ENCODE data around the gene PTH2.
"Not testable (repeated sequence)": the region's sequence is repeated elsewhere in the genome, so short reads cannot be mapped to it uniquely, and the experiment has no call there.

The PTH2 gene

GRCh38 chr19:49423071-49423984 is at the start of gene PTH2:
TSS of gene PTH2 (minus strand) at chr19:49423441. CDS start at chr19:49423339, 102 bp downstream.
- no peak for DNase-seq (ENCODE audit: low spot score)

- DNase-seq (ENCODE audit: low spot score), result no peak
Measured at GRCh38 chr19:49472936-49473335, 49.7 kb upstream of the PTH2 start.

- DNase-seq (ENCODE audit: low spot score), result no peak
Measured at GRCh38 chr19:49470615-49470978, 47.4 kb upstream of the PTH2 start.

GRCh38 chr19:49469828-49470614 is 46.8 kb upstream of the PTH2 start:
- no peak for DNase-seq (ENCODE audit: low spot score)

- no peak for DNase-seq (ENCODE audit: low spot score)
Measured at GRCh38 chr19:49468746-49469447, 45.7 kb upstream of the PTH2 start.

- DNase-seq (ENCODE audit: low spot score), result no peak
Measured at GRCh38 chr19:49468199-49468598, 45.0 kb upstream of the PTH2 start.

- no peak for DNase-seq (ENCODE audit: low spot score)
Measured at GRCh38 chr19:49465371-49465770, 42.1 kb upstream of the PTH2 start.

GRCh38 chr19:49463960-49464740 is 40.9 kb upstream of the PTH2 start:
- DNase-seq (ENCODE audit: low spot score), result no peak

- no peak for DNase-seq (ENCODE audit: low spot score)
Measured at GRCh38 chr19:49462492-49462891, 39.3 kb upstream of the PTH2 start.

GRCh38 chr19:49461656-49462055 is 38.4 kb upstream of the PTH2 start:
- no peak for DNase-seq (ENCODE audit: low spot score)

GRCh38 chr19:49461130-49461529 is 37.9 kb upstream of the PTH2 start:
- not testable (repeated sequence) for DNase-seq (ENCODE audit: low spot score)

- no peak for DNase-seq (ENCODE audit: low spot score)
Measured at GRCh38 chr19:49459388-49459787, 36.1 kb upstream of the PTH2 start.

- no peak for DNase-seq (ENCODE audit: low spot score)
Measured at GRCh38 chr19:49458567-49458903, 35.3 kb upstream of the PTH2 start.

- no peak for DNase-seq (ENCODE audit: low spot score)
Measured at GRCh38 chr19:49456326-49456725, 33.1 kb upstream of the PTH2 start.

- DNase-seq (ENCODE audit: low spot score), result no peak
Measured at GRCh38 chr19:49455773-49456172, 32.5 kb upstream of the PTH2 start.

GRCh38 chr19:49453757-49454240 is 30.6 kb upstream of the PTH2 start:
- DNase-seq (ENCODE audit: low spot score), result no peak

- peak; percentile 96 for DNase-seq (ENCODE audit: low spot score)
Measured at GRCh38 chr19:49453013-49453756, 29.9 kb upstream of the PTH2 start, which contains the start of gene ALDH16A1. TSS of gene ALDH16A1 (plus strand) at chr19:49453225. CDS start at chr19:49453332, 107 bp downstream.

GRCh38 chr19:49451430-49452181 is 28.4 kb upstream of the PTH2 start, which contains the start of gene PIH1D1:
TSS of gene PIH1D1 (minus strand) at chr19:49451814. CDS start at chr19:49451574, 240 bp downstream.
- DNase-seq (ENCODE audit: low spot score), result peak; percentile 94

- no peak for DNase-seq (ENCODE audit: low spot score)
Measured at GRCh38 chr19:49450405-49450804, 27.2 kb upstream of the PTH2 start.

GRCh38 chr19:49448432-49448786 is 25.2 kb upstream of the PTH2 start:
- no peak for DNase-seq (ENCODE audit: low spot score)

Data from HuH-7.5 (cell line).